HG02623 (cell line): Measurements from ENCODE around the gene CCDC121.

Experiments
- ATAC-seq: cut with Tn5 transposase; IDR thresholded peaks from one replicate; pipeline ENCODE4 v1.9.1; 2021; ENCODE audit warnings: moderate library complexity; ENCODE audit not compliant: unreplicated experiment

The CCDC121 gene

GRCh38 chr2:27628767-27629709 lies at the start of gene CCDC121, which contains the start of gene GPN1:
Gene CCDC121 (minus strand): TSS chr2:27629012. CDS start chr2:27627799, 1,213 bp downstream.
Gene GPN1 (plus strand): TSS chr2:27629050. CDS start chr2:27629059, 9 bp downstream.
- peak; percentile 98 for ATAC-seq

- ATAC-seq, result no peak
Measured at GRCh38 chr2:27672723-27673486, 44.1 kb upstream of the CCDC121 start.

GRCh38 chr2:27671235-27671634 lies 42.4 kb upstream of the CCDC121 start:
- no peak for ATAC-seq

GRCh38 chr2:27667446-27667845 lies 38.6 kb upstream of the CCDC121 start:
- ATAC-seq, result no peak

- no peak for ATAC-seq
Measured at GRCh38 chr2:27664622-27665363, 36.0 kb upstream of the CCDC121 start.

GRCh38 chr2:27664154-27664574 lies 35.4 kb upstream of the CCDC121 start:
- peak; percentile 24 for ATAC-seq

GRCh38 chr2:27663285-27664153 lies 34.7 kb upstream of the CCDC121 start, which contains the start of the genes SLC4A1AP and SUPT7L:
Gene SLC4A1AP (plus strand): TSS chr2:27663889. CDS start chr2:27663915, 26 bp downstream.
Gene SUPT7L (minus strand): TSS chr2:27663614. CDS start chr2:27662192, 1,422 bp downstream.
- ATAC-seq, result peak; percentile 68

- no peak for ATAC-seq
Measured at GRCh38 chr2:27661371-27661770, 32.6 kb upstream of the CCDC121 start.

GRCh38 chr2:27655155-27655951 lies 26.5 kb upstream of the CCDC121 start:
- no peak for ATAC-seq

GRCh38 chr2:27653397-27653796 lies 24.6 kb upstream of the CCDC121 start:
- no peak for ATAC-seq

- ATAC-seq, result no peak
Measured at GRCh38 chr2:27652790-27653189, 24.0 kb upstream of the CCDC121 start.

- no peak for ATAC-seq
Measured at GRCh38 chr2:27652341-27652740, 23.5 kb upstream of the CCDC121 start.

GRCh38 chr2:27651056-27651455 lies 22.2 kb upstream of the CCDC121 start:
- ATAC-seq, result no peak

GRCh38 chr2:27647737-27648136 lies 18.9 kb upstream of the CCDC121 start:
- ATAC-seq, result no peak

GRCh38 chr2:27647289-27647688 lies 18.5 kb upstream of the CCDC121 start:
- ATAC-seq, result no peak

- no peak for ATAC-seq
Measured at GRCh38 chr2:27645197-27645596, 16.4 kb upstream of the CCDC121 start.

- ATAC-seq, result no peak
Measured at GRCh38 chr2:27640722-27641245, 12.0 kb upstream of the CCDC121 start.

GRCh38 chr2:27638709-27639108 lies 9.9 kb upstream of the CCDC121 start:
- no peak for ATAC-seq
